Measurements from ENCODE around the gene PPP6R2.
"Not testable (repeated sequence)": the region's sequence is repeated elsewhere in the genome, so short reads cannot be mapped to it uniquely, and the experiment has no call there.

PPP6R2 gene

GRCh38 chr22:50346470-50346869 is 3.3 kb downstream of the PPP6R2 start:
- DNase-seq = no peak

- DNase-seq = no peak
These were observed 4.0 kb downstream of the PPP6R2 start for GRCh38 chr22:50347157-50347556.

- DNase-seq = no peak
These were observed 4.9 kb downstream of the PPP6R2 start for GRCh38 chr22:50348058-50348457.

GRCh38 chr22:50356186-50356585 is 13.1 kb downstream of the PPP6R2 start:
- no peak for DNase-seq

- DNase-seq = no peak
These were observed 14.1 kb downstream of the PPP6R2 start for GRCh38 chr22:50357222-50357621.

GRCh38 chr22:50357756-50358155 is 14.6 kb downstream of the PPP6R2 start:
- DNase-seq = no peak

GRCh38 chr22:50360578-50360977 is 17.5 kb downstream of the PPP6R2 start:
- no peak for DNase-seq

GRCh38 chr22:50361222-50361621 is 18.1 kb downstream of the PPP6R2 start:
- DNase-seq = no peak

GRCh38 chr22:50361688-50362087 is 18.6 kb downstream of the PPP6R2 start:
- DNase-seq = no peak

- no peak for DNase-seq
These were observed 20.2 kb downstream of the PPP6R2 start for GRCh38 chr22:50363166-50363802.

- not testable (repeated sequence) for DNase-seq
These were observed 20.7 kb downstream of the PPP6R2 start for GRCh38 chr22:50363803-50364194.

- DNase-seq = no peak
These were observed 24.8 kb downstream of the PPP6R2 start for GRCh38 chr22:50367778-50368500.

- DNase-seq = no peak
These were observed 28.0 kb downstream of the PPP6R2 start for GRCh38 chr22:50371101-50371648.

- no peak for DNase-seq
These were observed 33.0 kb downstream of the PPP6R2 start for GRCh38 chr22:50376085-50376651.

GRCh38 chr22:50381021-50381555 is 38.0 kb downstream of the PPP6R2 start:
- not testable (repeated sequence) for DNase-seq

- DNase-seq = no peak
These were observed 53.7 kb downstream of the PPP6R2 start for GRCh38 chr22:50396751-50397370.

- DNase-seq = not testable (repeated sequence)
These were observed 54.4 kb downstream of the PPP6R2 start for GRCh38 chr22:50397371-50398060.

GRCh38 chr22:50398831-50399648 is 55.9 kb downstream of the PPP6R2 start:
- DNase-seq = peak; percentile 44

- DNase-seq = peak; percentile 10
These were observed 56.7 kb downstream of the PPP6R2 start for GRCh38 chr22:50399751-50400331.

- DNase-seq = no peak
These were observed 57.3 kb downstream of the PPP6R2 start for GRCh38 chr22:50400406-50400805.

- DNase-seq = no peak
These were observed 57.8 kb downstream of the PPP6R2 start for GRCh38 chr22:50400931-50401330.
